ENCODE measurements around the gene OR8B3.

GRCh38 chr11:124380585-124380984, 18.2 kb downstream of the OR8B3 start:
- TF ChIP-seq, protein P1, sequence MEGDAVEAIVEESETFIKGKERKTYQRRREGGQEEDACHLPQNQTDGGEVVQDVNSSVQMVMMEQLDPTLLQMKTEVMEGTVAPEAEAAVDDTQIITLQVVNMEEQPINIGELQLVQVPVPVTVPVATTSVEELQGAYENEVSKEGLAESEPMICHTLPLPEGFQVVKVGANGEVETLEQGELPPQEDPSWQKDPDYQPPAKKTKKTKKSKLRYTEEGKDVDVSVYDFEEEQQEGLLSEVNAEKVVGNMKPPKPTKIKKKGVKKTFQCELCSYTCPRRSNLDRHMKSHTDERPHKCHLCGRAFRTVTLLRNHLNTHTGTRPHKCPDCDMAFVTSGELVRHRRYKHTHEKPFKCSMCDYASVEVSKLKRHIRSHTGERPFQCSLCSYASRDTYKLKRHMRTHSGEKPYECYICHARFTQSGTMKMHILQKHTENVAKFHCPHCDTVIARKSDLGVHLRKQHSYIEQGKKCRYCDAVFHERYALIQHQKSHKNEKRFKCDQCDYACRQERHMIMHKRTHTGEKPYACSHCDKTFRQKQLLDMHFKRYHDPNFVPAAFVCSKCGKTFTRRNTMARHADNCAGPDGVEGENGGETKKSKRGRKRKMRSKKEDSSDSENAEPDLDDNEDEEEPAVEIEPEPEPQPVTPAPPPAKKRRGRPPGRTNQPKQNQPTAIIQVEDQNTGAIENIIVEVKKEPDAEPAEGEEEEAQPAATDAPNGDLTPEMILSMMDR (IDR thresholded peaks at IDR 0.05) = no peak
- no peak for TF ChIP-seq POLR2A (IDR thresholded peaks at IDR 0.05)
